WTC11 (cell line): ENCODE data around the gene SYNGAP1.

Source experiments
- FOXP1 ChIP-seq: sonication (generic); formaldehyde crosslinking; IDR thresholded peaks from 2 replicates; pipeline ENCODE4 v1.8.0; 2022; ENCODE audit warnings: missing genetic modification reagents, mild to moderate bottlenecking, moderate library complexity, borderline replicate concordance
- ZSCAN18 ChIP-seq: fragments of 250-450 bp; sonication (Bioruptor Pico); IDR thresholded peaks from 2 replicates; pipeline ENCODE4 v2.1.2; 2022; ENCODE audit warnings: mild to moderate bottlenecking, moderate library complexity
- TF ChIP-seq, protein P1 (sequence below): fragments of 200-600 bp; IDR thresholded peaks from 2 replicates; pipeline ENCODE4 v1.8.0; 2022; ENCODE audit warnings: antibody characterized with exemption

DNA sequence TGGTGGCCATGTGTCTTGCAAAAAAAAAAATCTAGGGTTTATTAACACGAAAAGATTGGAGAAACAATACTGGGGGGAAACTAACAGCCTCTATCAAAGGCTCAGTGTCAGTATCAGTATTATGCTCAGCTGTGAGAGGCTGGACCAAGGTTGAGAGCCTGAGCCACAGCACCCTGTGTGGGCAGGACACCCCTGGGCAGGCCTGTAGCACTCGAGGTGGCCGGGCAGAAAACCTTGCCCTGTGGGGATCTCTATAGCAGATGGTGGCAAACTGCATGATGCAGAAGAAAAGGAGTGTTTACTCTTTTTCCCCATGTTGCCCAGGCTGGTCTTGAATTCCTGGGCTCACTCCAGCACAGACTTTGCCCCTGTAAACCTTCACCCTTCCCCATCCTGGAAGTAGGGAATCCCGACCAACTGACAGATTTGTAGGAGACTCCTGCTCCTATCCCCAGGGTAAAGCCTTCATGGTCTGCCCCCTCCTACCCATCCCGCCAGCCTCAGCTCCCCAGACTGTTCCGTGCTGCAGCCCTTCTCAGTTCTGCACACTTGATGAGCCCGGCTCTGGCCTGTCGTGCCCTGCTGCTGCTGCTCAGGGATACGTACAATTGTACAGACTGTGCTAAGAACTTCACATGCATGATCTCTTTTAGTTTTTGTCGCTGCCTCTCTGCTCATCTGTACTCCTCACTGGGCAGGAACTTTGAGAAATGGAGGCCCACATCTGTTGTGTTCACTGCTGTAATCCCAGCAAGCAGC, 36.3 kb upstream of the SYNGAP1 start:
- TF ChIP-seq, protein P1, sequence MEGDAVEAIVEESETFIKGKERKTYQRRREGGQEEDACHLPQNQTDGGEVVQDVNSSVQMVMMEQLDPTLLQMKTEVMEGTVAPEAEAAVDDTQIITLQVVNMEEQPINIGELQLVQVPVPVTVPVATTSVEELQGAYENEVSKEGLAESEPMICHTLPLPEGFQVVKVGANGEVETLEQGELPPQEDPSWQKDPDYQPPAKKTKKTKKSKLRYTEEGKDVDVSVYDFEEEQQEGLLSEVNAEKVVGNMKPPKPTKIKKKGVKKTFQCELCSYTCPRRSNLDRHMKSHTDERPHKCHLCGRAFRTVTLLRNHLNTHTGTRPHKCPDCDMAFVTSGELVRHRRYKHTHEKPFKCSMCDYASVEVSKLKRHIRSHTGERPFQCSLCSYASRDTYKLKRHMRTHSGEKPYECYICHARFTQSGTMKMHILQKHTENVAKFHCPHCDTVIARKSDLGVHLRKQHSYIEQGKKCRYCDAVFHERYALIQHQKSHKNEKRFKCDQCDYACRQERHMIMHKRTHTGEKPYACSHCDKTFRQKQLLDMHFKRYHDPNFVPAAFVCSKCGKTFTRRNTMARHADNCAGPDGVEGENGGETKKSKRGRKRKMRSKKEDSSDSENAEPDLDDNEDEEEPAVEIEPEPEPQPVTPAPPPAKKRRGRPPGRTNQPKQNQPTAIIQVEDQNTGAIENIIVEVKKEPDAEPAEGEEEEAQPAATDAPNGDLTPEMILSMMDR, result no peak
- TF ChIP-seq ZSCAN18 (CRISPR knock-in tag) (no peak), FOXP1 (no peak)
